ENCODE data around the gene TPPP3.

The TPPP3 gene

GRCh38 chr16:67409631-67410030, 16.3 kb upstream of the TPPP3 start:
- Histone ChIP-seq H3K4me1 (ENCODE audit: control insufficient read depth, insufficient read depth, low read length) (peaks cover 5% of the 10 kb centered on the region), H3K27ac (ENCODE audit: low read depth, low read length) (no peak overlapping the region), H3K27me3 (ENCODE audit: control insufficient read depth, insufficient read depth, low read length) (no peaks in the 10 kb centered on the region), H3K4me3 (ENCODE audit: low read length) (no peak overlapping the region), H3K9ac (ENCODE audit: low read length) (no peak overlapping the region), H3K36me3 (ENCODE audit: control insufficient read depth, insufficient read depth, low read length) (no peaks in the 10 kb centered on the region)

- Histone ChIP-seq H3K27me3 (ENCODE audit: control insufficient read depth, insufficient read depth, low read length) (no peaks in the 10 kb centered on the region), H3K9ac (ENCODE audit: low read length) (no peak overlapping the region), H3K4me1 (ENCODE audit: control insufficient read depth, insufficient read depth, low read length) (peaks cover 5% of the 10 kb centered on the region), H3K27ac (ENCODE audit: low read depth, low read length) (no peak overlapping the region), H3K36me3 (ENCODE audit: control insufficient read depth, insufficient read depth, low read length) (no peaks in the 10 kb centered on the region), H3K4me3 (ENCODE audit: low read length) (no peak overlapping the region)
These were observed 14.6 kb upstream of the TPPP3 start for GRCh38 chr16:67407788-67408452.

- no peak overlapping the region for H3K9ac ChIP-seq (ENCODE audit: low read length)
- H3K27ac ChIP-seq (ENCODE audit: low read depth, low read length): peak overlapping the region; percentile 61
- no peaks in the 10 kb centered on the region for H3K36me3 ChIP-seq (ENCODE audit: control insufficient read depth, insufficient read depth, low read length)
These were observed 14.0 kb upstream of the TPPP3 start for GRCh38 chr16:67407176-67407787.

GRCh38 chr16:67406111-67406971, 13.0 kb upstream of the TPPP3 start:
- H3K9ac ChIP-seq (ENCODE audit: low read length): no peak overlapping the region
- no peaks in the 10 kb centered on the region for H3K36me3 ChIP-seq (ENCODE audit: control insufficient read depth, insufficient read depth, low read length)
- H3K27me3 ChIP-seq (ENCODE audit: control insufficient read depth, insufficient read depth, low read length): no peaks in the 10 kb centered on the region
- peaks cover 5% of the 10 kb centered on the region for H3K4me1 ChIP-seq (ENCODE audit: control insufficient read depth, insufficient read depth, low read length)
- peak overlapping the region; percentile 61 for H3K27ac ChIP-seq (ENCODE audit: low read depth, low read length)
- H3K4me3 ChIP-seq (ENCODE audit: low read length): no peak overlapping the region

More at GRCh38 chr16:67407176-67407787, 14.0 kb upstream of the TPPP3 start:
- H3K27me3 ChIP-seq (ENCODE audit: control insufficient read depth, insufficient read depth, low read length): no peaks in the 10 kb centered on the region
- H3K4me3 ChIP-seq (ENCODE audit: low read length): no peak overlapping the region
- H3K4me1 ChIP-seq (ENCODE audit: control insufficient read depth, insufficient read depth, low read length): peaks cover 5% of the 10 kb centered on the region

GRCh38 chr16:67405336-67405735, 12.0 kb upstream of the TPPP3 start:
- Histone ChIP-seq H3K36me3 (ENCODE audit: control insufficient read depth, insufficient read depth, low read length) (no peaks in the 10 kb centered on the region), H3K27me3 (ENCODE audit: control insufficient read depth, insufficient read depth, low read length) (no peaks in the 10 kb centered on the region), H3K4me1 (ENCODE audit: control insufficient read depth, insufficient read depth, low read length) (peaks cover 5% of the 10 kb centered on the region), H3K4me3 (ENCODE audit: low read length) (no peak overlapping the region), H3K27ac (ENCODE audit: low read depth, low read length) (no peak overlapping the region), H3K9ac (ENCODE audit: low read length) (peak overlapping the region; percentile 10)

GRCh38 chr16:67404740-67405226, 11.5 kb upstream of the TPPP3 start:
- Histone ChIP-seq H3K9ac (ENCODE audit: low read length) (no peak overlapping the region), H3K4me3 (ENCODE audit: low read length) (no peak overlapping the region), H3K4me1 (ENCODE audit: control insufficient read depth, insufficient read depth, low read length) (peaks cover 5% of the 10 kb centered on the region), H3K36me3 (ENCODE audit: control insufficient read depth, insufficient read depth, low read length) (no peaks in the 10 kb centered on the region), H3K27me3 (ENCODE audit: control insufficient read depth, insufficient read depth, low read length) (no peaks in the 10 kb centered on the region), H3K27ac (ENCODE audit: low read depth, low read length) (no peak overlapping the region)

- peaks cover 5% of the 10 kb centered on the region for H3K4me1 ChIP-seq (ENCODE audit: control insufficient read depth, insufficient read depth, low read length)
- H3K36me3 ChIP-seq (ENCODE audit: control insufficient read depth, insufficient read depth, low read length): no peaks in the 10 kb centered on the region
- H3K27me3 ChIP-seq (ENCODE audit: control insufficient read depth, insufficient read depth, low read length): no peaks in the 10 kb centered on the region
- no peak overlapping the region for H3K4me3 ChIP-seq (ENCODE audit: low read length)
- no peak overlapping the region for H3K9ac ChIP-seq (ENCODE audit: low read length)
- no peak overlapping the region for H3K27ac ChIP-seq (ENCODE audit: low read depth, low read length)
These were observed 10.8 kb upstream of the TPPP3 start for GRCh38 chr16:67403976-67404555.

- H3K4me3 ChIP-seq (ENCODE audit: low read length): no peak overlapping the region
- no peak overlapping the region for H3K27ac ChIP-seq (ENCODE audit: low read depth, low read length)
- H3K9ac ChIP-seq (ENCODE audit: low read length): no peak overlapping the region
- H3K36me3 ChIP-seq (ENCODE audit: control insufficient read depth, insufficient read depth, low read length): no peaks in the 10 kb centered on the region
- peaks cover 8% of the 10 kb centered on the region for H3K4me1 ChIP-seq (ENCODE audit: control insufficient read depth, insufficient read depth, low read length)
- H3K27me3 ChIP-seq (ENCODE audit: control insufficient read depth, insufficient read depth, low read length): no peaks in the 10 kb centered on the region
These were observed 7.6 kb upstream of the TPPP3 start for GRCh38 chr16:67400901-67401300.

GRCh38 chr16:67399749-67400704, 6.7 kb upstream of the TPPP3 start:
- Histone ChIP-seq H3K27ac (ENCODE audit: low read depth, low read length) (no peak overlapping the region), H3K4me3 (ENCODE audit: low read length) (no peak overlapping the region), H3K9ac (ENCODE audit: low read length) (no peak overlapping the region), H3K36me3 (ENCODE audit: control insufficient read depth, insufficient read depth, low read length) (no peaks in the 10 kb centered on the region), H3K27me3 (ENCODE audit: control insufficient read depth, insufficient read depth, low read length) (no peaks in the 10 kb centered on the region), H3K4me1 (ENCODE audit: control insufficient read depth, insufficient read depth, low read length) (peaks cover 11% of the 10 kb centered on the region)

GRCh38 chr16:67399218-67399733, 6.0 kb upstream of the TPPP3 start:
- Histone ChIP-seq H3K36me3 (ENCODE audit: control insufficient read depth, insufficient read depth, low read length) (no peaks in the 10 kb centered on the region), H3K27me3 (ENCODE audit: control insufficient read depth, insufficient read depth, low read length) (no peaks in the 10 kb centered on the region), H3K27ac (ENCODE audit: low read depth, low read length) (no peak overlapping the region), H3K9ac (ENCODE audit: low read length) (no peak overlapping the region), H3K4me3 (ENCODE audit: low read length) (peak overlapping the region; percentile 30), H3K4me1 (ENCODE audit: control insufficient read depth, insufficient read depth, low read length) (peaks cover 11% of the 10 kb centered on the region)

GRCh38 chr16:67398546-67399217, 5.4 kb upstream of the TPPP3 start:
- H3K4me1 ChIP-seq (ENCODE audit: control insufficient read depth, insufficient read depth, low read length): peaks cover 11% of the 10 kb centered on the region
- no peak overlapping the region for H3K27ac ChIP-seq (ENCODE audit: low read depth, low read length)
- H3K4me3 ChIP-seq (ENCODE audit: low read length): peak overlapping the region; percentile 30
- H3K9ac ChIP-seq (ENCODE audit: low read length): no peak overlapping the region
- no peaks in the 10 kb centered on the region for H3K27me3 ChIP-seq (ENCODE audit: control insufficient read depth, insufficient read depth, low read length)
- no peaks in the 10 kb centered on the region for H3K36me3 ChIP-seq (ENCODE audit: control insufficient read depth, insufficient read depth, low read length)

Measured in rectal smooth muscle tissue (tissue), 1 donor.